ENCODE data around the gene MLYCD. TPM values are rescaled to one million over a fixed set of nuclear protein-coding genes. Genes with fewer than 3 reads are reported as not detected.

MLYCD gene
- total RNA-seq, 4 donors from 2014 or later, result 9.9 to 17.6 (median 12.2) TPM

- Histone ChIP-seq H3K9me3 (no peaks in the 10 kb centered on the region), H3K27me3 (no peaks in the 10 kb centered on the region), H3K27ac (peak overlapping the region in 2 of 4 donors; percentile 22 to 27), H3K4me3 (no peak overlapping the region), H3K36me3 (peaks cover 0 to 11% of the 10 kb centered on the region in 2 donors), H3K4me1 (peaks cover 0 to 42% (median 14%) of the 10 kb centered on the region in 3 donors)
- no peak for ATAC-seq
- TF ChIP-seq EP300 (IDR thresholded peaks at IDR 0.05) (no peak), POLR2A (IDR thresholded peaks at IDR 0.05) (no peak), POLR2AphosphoS5 (IDR thresholded peaks at IDR 0.05) (no peak), CTCF (IDR thresholded peaks at IDR 0.05) (no peak)
- WGBS, 2 donors (ENCODE audit: low coverage in 1 of 2), result 29 to 40% methylated on average over 1 to 7 of the region's 8 CpGs
These were observed 52.6 kb downstream of the MLYCD start for GRCh38 chr16:83951544-83951943.

DNA sequence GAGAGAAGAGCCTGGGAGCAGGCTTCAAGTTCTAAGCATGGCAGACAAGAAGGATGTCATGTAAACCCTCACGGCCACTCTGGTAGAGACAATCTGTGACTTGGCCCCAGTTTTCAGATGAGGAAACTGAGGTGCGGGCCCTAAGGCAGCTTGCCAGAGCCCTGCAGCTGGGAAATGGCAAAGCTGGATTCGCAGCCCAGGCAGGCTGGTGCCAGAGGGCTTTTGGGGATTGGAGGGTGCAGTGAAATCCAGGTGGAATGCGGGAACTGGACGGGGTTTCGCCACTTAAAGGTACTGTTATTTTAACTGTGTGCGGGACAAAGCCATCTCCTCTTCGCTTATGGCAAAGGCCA, 53.6 kb downstream of the MLYCD start:
- H3K36me3 ChIP-seq, result peaks cover 0 to 12% of the 10 kb centered on the region in 2 donors
- H3K9me3 ChIP-seq, result no peaks in the 10 kb centered on the region
- peak overlapping the region; percentile 16 to 97 (median 95) for H3K27ac ChIP-seq
- H3K4me3 ChIP-seq, result peak overlapping the region in 1 of 2 donors; percentile 71
- ATAC-seq, result peak; percentile 37
- H3K27me3 ChIP-seq, result no peaks in the 10 kb centered on the region
- WGBS, 2 donors (ENCODE audit: low coverage in 1 of 2), result 0 to 5% methylated on average over 3 to 8 of the region's 8 CpGs
- TF ChIP-seq CTCF (IDR thresholded peaks at IDR 0.05), result no peak
- no peak for TF ChIP-seq EP300 (IDR thresholded peaks at IDR 0.05)
- no peak for TF ChIP-seq POLR2A (IDR thresholded peaks at IDR 0.05)
- no peak for TF ChIP-seq POLR2AphosphoS5 (IDR thresholded peaks at IDR 0.05)
- H3K4me1 ChIP-seq, result peaks cover 0 to 50% (median 14%) of the 10 kb centered on the region in 3 donors

- peaks cover 0 to 50% (median 14%) of the 10 kb centered on the region in 3 donors for H3K4me1 ChIP-seq
- ATAC-seq, result peak; percentile 94
- peaks cover 0 to 18% of the 10 kb centered on the region in 2 donors for H3K36me3 ChIP-seq
- no peaks in the 10 kb centered on the region for H3K27me3 ChIP-seq
- peak within 1 kb of the TSS; percentile 56 to 71 for H3K4me3 ChIP-seq
- 1% methylated on average over 12 of the region's 30 CpGs; no CpG with 5 or more reads in 1 of the 2 donors for WGBS, 2 donors (ENCODE audit: low coverage in 1 of 2)
- no peaks in the 10 kb centered on the region for H3K9me3 ChIP-seq
- TF ChIP-seq CTCF (IDR thresholded peaks at IDR 0.05), result peak in 1 of 4 experiments; percentile 8
- peak; percentile 71 to 85 for TF ChIP-seq POLR2A (IDR thresholded peaks at IDR 0.05)
- TF ChIP-seq POLR2AphosphoS5 (IDR thresholded peaks at IDR 0.05), result peak; percentile 81
- TF ChIP-seq EP300 (IDR thresholded peaks at IDR 0.05), result no peak
- H3K27ac ChIP-seq, result peak within 1 kb of the TSS; percentile 87 to 97 (median 95)
These were observed 54.3 kb downstream of the MLYCD start, which contains the start of gene OSGIN1 for GRCh38 chr16:83952940-83953795. Gene OSGIN1, plus strand, starts transcription at chr16:83953240. Its CDS starts 4,432 bp downstream, at chr16:83957672.

GRCh38 chr16:83953796-83954576, 55.1 kb downstream of the MLYCD start:
- Histone ChIP-seq H3K36me3 (peaks cover 0 to 23% of the 10 kb centered on the region in 2 donors), H3K4me1 (peaks cover 0 to 50% (median 14%) of the 10 kb centered on the region in 3 donors), H3K4me3 (peak overlapping the region; percentile 56 to 71), H3K27me3 (no peaks in the 10 kb centered on the region), H3K9me3 (no peaks in the 10 kb centered on the region), H3K27ac (peak overlapping the region; percentile 87 to 97 (median 95))
- 17 to 18% methylated on average over 5 to 10 of the region's 19 CpGs for WGBS, 2 donors (ENCODE audit: low coverage in 1 of 2)
- no peak for ATAC-seq
- TF ChIP-seq EP300 (IDR thresholded peaks at IDR 0.05) (no peak), CTCF (IDR thresholded peaks at IDR 0.05) (peak in 3 of 4 experiments; percentile 23 to 43 (median 40))

Data from gastroesophageal sphincter (tissue), 4 donors.